Measurements from ENCODE around the gene DCTN5. TPM values are rescaled to one million over a fixed set of nuclear protein-coding genes. Genes with fewer than 3 reads are reported as not detected.

Gene DCTN5
- total and polyA plus RNA-seq, 2 donors (not counting 3 experiments of a cell fraction or from before 2014, with no cell fraction given), result 51.6 to 80.8 TPM

DNA sequence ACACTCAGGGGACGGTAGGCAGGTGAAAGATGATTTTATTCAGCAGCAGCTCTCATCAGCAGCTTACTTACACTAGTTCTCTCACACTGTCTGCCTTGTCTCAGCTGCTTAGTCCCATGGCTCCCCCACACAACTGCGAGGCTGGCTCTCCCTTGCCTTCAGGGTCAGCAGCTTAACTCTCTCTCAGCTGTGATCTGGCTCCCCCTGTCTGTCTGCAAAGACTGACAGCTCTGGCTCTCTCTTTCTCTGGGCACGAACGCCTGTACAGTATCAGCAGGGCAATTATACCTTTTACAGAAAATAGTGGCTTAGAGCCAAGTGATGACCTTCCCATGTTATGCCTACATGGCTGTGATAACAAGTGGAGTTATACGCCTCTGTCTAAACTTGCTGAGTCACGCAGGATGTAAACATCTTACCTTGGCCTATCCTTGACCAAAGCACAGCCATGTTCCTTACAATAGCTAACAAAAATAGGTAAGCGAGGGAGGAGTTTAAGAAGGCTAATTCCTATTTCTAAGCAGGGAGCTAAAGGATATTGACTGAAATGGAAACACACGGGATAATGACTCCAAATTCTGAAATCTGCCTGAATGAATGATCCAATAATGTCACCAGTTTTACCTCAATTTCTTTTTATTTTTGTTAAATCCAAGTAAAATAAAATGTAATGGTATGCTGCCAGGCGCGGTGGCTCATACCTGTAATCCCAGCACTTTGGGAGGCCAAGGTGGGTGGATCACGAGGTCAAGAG, 44.1 kb upstream of the DCTN5 start:
- Histone ChIP-seq H3K79me2 (ENCODE audit: control insufficient read depth, insufficient read depth, low read length) (peaks cover 36% of the 10 kb centered on the region), H3K9me3 (replicated peaks; ENCODE audit: control insufficient read depth, insufficient read depth, low read length) (no peaks in the 10 kb centered on the region), H3K4me3 (replicated peaks in 1 of 3; ENCODE audit: insufficient read depth in 1 of 3, low read depth in 1 of 3, low read length in 3 of 3) (no peak overlapping the region), H3K4me2 (ENCODE audit: insufficient read depth, low read length) (no peak overlapping the region), H3K9ac (replicated peaks; ENCODE audit: extremely low read depth, insufficient read depth, low read length) (no peak overlapping the region), H2AFZ (ENCODE audit: low read depth, low read length) (peak overlapping the region; percentile 6), H3K36me3 (ENCODE audit: control insufficient read depth in 2 of 2, extremely low read depth in 1 of 2, insufficient read depth in 2 of 2, low read length in 2 of 2) (peaks cover 0 to 6% of the 10 kb centered on the region in 2 experiments), H3K27me3 (ENCODE audit: control insufficient read depth in 2 of 2, insufficient read depth in 2 of 2, low read length in 2 of 2) (no peaks in the 10 kb centered on the region), H4K20me1 (replicated peaks; ENCODE audit: control insufficient read depth, extremely low read depth, insufficient read depth, low read length) (no peaks in the 10 kb centered on the region), H3K4me1 (ENCODE audit: control insufficient read depth, extremely low read depth, insufficient read depth, low read length) (peaks cover 7% of the 10 kb centered on the region), H3K27ac (ENCODE audit: insufficient read depth, low read depth, low read length) (no peak overlapping the region), H3K9me1 (replicated peaks; ENCODE audit: control insufficient read depth, extremely low read depth, insufficient read depth, low read length) (no peaks in the 10 kb centered on the region)
- peak; percentile 21 for DNase-seq (ENCODE audit: low read depth, low spot score)
- TF ChIP-seq, protein P1, sequence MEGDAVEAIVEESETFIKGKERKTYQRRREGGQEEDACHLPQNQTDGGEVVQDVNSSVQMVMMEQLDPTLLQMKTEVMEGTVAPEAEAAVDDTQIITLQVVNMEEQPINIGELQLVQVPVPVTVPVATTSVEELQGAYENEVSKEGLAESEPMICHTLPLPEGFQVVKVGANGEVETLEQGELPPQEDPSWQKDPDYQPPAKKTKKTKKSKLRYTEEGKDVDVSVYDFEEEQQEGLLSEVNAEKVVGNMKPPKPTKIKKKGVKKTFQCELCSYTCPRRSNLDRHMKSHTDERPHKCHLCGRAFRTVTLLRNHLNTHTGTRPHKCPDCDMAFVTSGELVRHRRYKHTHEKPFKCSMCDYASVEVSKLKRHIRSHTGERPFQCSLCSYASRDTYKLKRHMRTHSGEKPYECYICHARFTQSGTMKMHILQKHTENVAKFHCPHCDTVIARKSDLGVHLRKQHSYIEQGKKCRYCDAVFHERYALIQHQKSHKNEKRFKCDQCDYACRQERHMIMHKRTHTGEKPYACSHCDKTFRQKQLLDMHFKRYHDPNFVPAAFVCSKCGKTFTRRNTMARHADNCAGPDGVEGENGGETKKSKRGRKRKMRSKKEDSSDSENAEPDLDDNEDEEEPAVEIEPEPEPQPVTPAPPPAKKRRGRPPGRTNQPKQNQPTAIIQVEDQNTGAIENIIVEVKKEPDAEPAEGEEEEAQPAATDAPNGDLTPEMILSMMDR (IDR thresholded peaks at IDR 0.05; ENCODE audit: extremely low read depth in 1 of 2, insufficient read depth in 1 of 2, low read depth in 1 of 2, low read length in 2 of 2), result peak in 1 of 2 donors; percentile 9
- no peak for TF ChIP-seq FOS (IDR thresholded peaks at IDR 0.05; ENCODE audit: borderline replicate concordance, insufficient read depth, low read length)
- CTCF ChIA-PET, result interaction anchor here (0.7 to 1.5 kb wide), 13 partner anchors 10 to 93 kb away, joined by 3 to 12 read pairs (median 3); partner anchors contain the start of genes DCTN5, EARS2, PALB2 and UBFD1
- POLR2A ChIA-PET, result no interaction called here
- no TSS peak for BruUV-seq (replicated peaks)
- FAIRE-seq, result no peak
- dilution Hi-C loops (cut with MboI; ENCODE audit: extremely low pct_ligation_motif_present, low sequenced_read_pairs) (no loop called here), intact Hi-C loops (cut with micrococcal nuclease) (no loop called here)

GRCh38 chr16:23607726-23608125, 33.5 kb upstream of the DCTN5 start:
- TSS peak; percentile 91 for BruUV-seq (replicated peaks)
- dilution Hi-C loops (cut with MboI; ENCODE audit: extremely low pct_ligation_motif_present, low sequenced_read_pairs) (no loop called here), intact Hi-C loops (cut with micrococcal nuclease) (loop anchor here (1.0 kb wide), 4 partner anchors 11 to 71 kb away; partner anchors contain the start of genes DCTN5, EARS2, NDUFAB1 and PALB2)
- H2AFZ ChIP-seq (ENCODE audit: low read depth, low read length), result peak overlapping the region; percentile 53
- peak overlapping the region in 1 of 3 experiments; percentile 28 for H3K4me3 ChIP-seq (replicated peaks in 1 of 3; ENCODE audit: insufficient read depth in 1 of 3, low read depth in 1 of 3, low read length in 3 of 3)
- no peaks in the 10 kb centered on the region for H3K9me1 ChIP-seq (replicated peaks; ENCODE audit: control insufficient read depth, extremely low read depth, insufficient read depth, low read length)
- no peaks in the 10 kb centered on the region for H3K79me2 ChIP-seq (ENCODE audit: control insufficient read depth, insufficient read depth, low read length)
- H3K4me1 ChIP-seq (ENCODE audit: control insufficient read depth, extremely low read depth, insufficient read depth, low read length), result peaks cover 13% of the 10 kb centered on the region
- peak overlapping the region; percentile 74 for H3K9ac ChIP-seq (replicated peaks; ENCODE audit: extremely low read depth, insufficient read depth, low read length)
- POLR2A ChIA-PET, result no interaction called here
- peak overlapping the region; percentile 96 for H3K27ac ChIP-seq (ENCODE audit: insufficient read depth, low read depth, low read length)
- FAIRE-seq, result no peak
- CTCF ChIA-PET, result interaction anchor here (1.0 to 2.4 kb wide), 2 partner anchors 11 to 87 kb away, joined by 3 to 12 read pairs; no protein-coding TSS in a partner anchor
- TF ChIP-seq MYC (IDR thresholded peaks at IDR 0.05; ENCODE audit: low read depth, low read length) (no peak), FOS (IDR thresholded peaks at IDR 0.05; ENCODE audit: borderline replicate concordance, insufficient read depth, low read length) (no peak), POLR2AphosphoS5 (IDR thresholded peaks at IDR 0.05; ENCODE audit: insufficient read depth, low read depth, low read length) (no peak), JUN (IDR thresholded peaks at IDR 0.05; ENCODE audit: borderline replicate concordance, insufficient read depth, insufficient read length, low read depth) (no peak), MAX (IDR thresholded peaks at IDR 0.05; ENCODE audit: insufficient read depth, insufficient read length) (no peak), POLR2A (IDR thresholded peaks at IDR 0.05; ENCODE audit: low read depth, low read length) (no peak), GATA2 (IDR thresholded peaks at IDR 0.05; ENCODE audit: insufficient read depth, insufficient read length, low read depth, low read length) (no peak), EZH2 (IDR thresholded peaks at IDR 0.05; ENCODE audit: borderline replicate concordance, low read depth, low read length, severe bottlenecking) (no peak)
- TF ChIP-seq, protein P1 (IDR thresholded peaks at IDR 0.05; ENCODE audit: extremely low read depth in 1 of 2, insufficient read depth in 1 of 2, low read depth in 1 of 2, low read length in 2 of 2), result no peak
- no peaks in the 10 kb centered on the region for H3K9me3 ChIP-seq (replicated peaks; ENCODE audit: control insufficient read depth, insufficient read depth, low read length)
- no peaks in the 10 kb centered on the region for H3K27me3 ChIP-seq (ENCODE audit: control insufficient read depth in 2 of 2, insufficient read depth in 2 of 2, low read length in 2 of 2)
- no peaks in the 10 kb centered on the region for H4K20me1 ChIP-seq (replicated peaks; ENCODE audit: control insufficient read depth, extremely low read depth, insufficient read depth, low read length)
- H3K4me2 ChIP-seq (ENCODE audit: insufficient read depth, low read length), result peak overlapping the region; percentile 81
- no peak for DNase-seq (ENCODE audit: low read depth, low spot score)
- no peaks in the 10 kb centered on the region for H3K36me3 ChIP-seq (ENCODE audit: control insufficient read depth in 2 of 2, extremely low read depth in 1 of 2, insufficient read depth in 2 of 2, low read length in 2 of 2)
